Cardiac muscle cell (in vitro differentiated cells and primary cell): ENCODE data around the gene FSCN2. TPM values are rescaled to one million over a fixed set of nuclear protein-coding genes. Genes with fewer than 3 reads are reported as not detected.

Source experiments
- DNase-seq, 2 donors: peaks; one replicate each; pipeline versions ENCODE4 v3.0.0 to v3.0.0-alpha.2; 2010 to 2017; ENCODE audit warnings: low read depth in 1 of 2, low spot score in 1 of 2
- H3K27ac ChIP-seq: fragments of 200-600 bp; sonication (generic); 2 replicates; pipeline ENCODE4 v1.5.1; 2016
- H3K27me3 ChIP-seq: fragments of 200-600 bp; sonication (generic); 2 replicates; pipeline ENCODE4 v1.6.0; 2016; ENCODE audit warnings: control low read depth
- H3K36me3 ChIP-seq: fragments of 200-600 bp; sonication (generic); 2 replicates; pipeline ENCODE4 v1.5.1; 2016; ENCODE audit warnings: control low read depth
- H3K4me1 ChIP-seq: fragments of 200-600 bp; sonication (generic); 2 replicates; pipeline ENCODE4 v1.8.1; 2017; ENCODE audit warnings: low read depth, mild to moderate bottlenecking, mixed run types
- H3K4me3 ChIP-seq: fragments of 200-600 bp; sonication (generic); 2 replicates; pipeline ENCODE4 v1.5.1; 2016; ENCODE audit warnings: mild to moderate bottlenecking
- H3K9me3 ChIP-seq: fragments of 200-600 bp; sonication (generic); 2 replicates; pipeline ENCODE4 v1.5.1; 2017; ENCODE audit warnings: low read depth, mild to moderate bottlenecking, control low read depth
- CTCF ChIP-seq: IDR thresholded peaks from 2 replicates; pipeline ENCODE4 v1.5.1; 2012; ENCODE audit warnings: low read depth, mild to moderate bottlenecking, low read length
- polyA plus RNA-seq: library from polyadenylated mRNA; unstranded; fragments of >200 nt; fragmentation: Nextera tagmentation; extraction: Ambion mirVana; gene quantifications from 2 replicates; pipeline ENCODE4 v1.2.1, GENCODE V29; 2016
- total RNA-seq: library from RNA; depleted of rRNA; stranded (reverse); fragments of >200 nt; gene quantifications from 2 replicates; pipeline ENCODE4 v1.2.3, GENCODE V29; 2016

Gene FSCN2
- total RNA-seq (9.0 and 11.3 TPM in 2 replicates), polyA plus RNA-seq (1.5 and 2.4 TPM in 2 replicates)

- peak; percentile 30 for TF ChIP-seq CTCF
- Histone ChIP-seq H3K4me3 (no peak within 1 kb of the TSS), H3K27me3 (no peaks in the 10 kb centered on the region), H3K27ac (no peak within 1 kb of the TSS), H3K9me3 (no peaks in the 10 kb centered on the region), H3K4me1 (peaks cover 6% of the 10 kb centered on the region), H3K36me3 (no peaks in the 10 kb centered on the region)
- DNase-seq = peak in 1 of 2 donors; percentile 30
Observed at GRCh38 chr17:81527591-81528383, at the start of gene FSCN2. Gene FSCN2, plus strand, starts transcription at chr17:81528377. Its CDS starts 155 bp downstream, at chr17:81528532.

GRCh38 chr17:81479175-81480071 lies 48.8 kb upstream of the FSCN2 start:
- Histone ChIP-seq H3K27me3 (no peaks in the 10 kb centered on the region), H3K27ac (no peak overlapping the region), H3K36me3 (no peaks in the 10 kb centered on the region), H3K4me3 (no peak overlapping the region), H3K9me3 (no peaks in the 10 kb centered on the region), H3K4me1 (peaks cover 31% of the 10 kb centered on the region)
- no peak for DNase-seq
- no peak for TF ChIP-seq CTCF

GRCh38 chr17:81480140-81481072 lies 47.8 kb upstream of the FSCN2 start:
- peaks cover 31% of the 10 kb centered on the region for H3K4me1 ChIP-seq
- H3K9me3 ChIP-seq = no peaks in the 10 kb centered on the region
- no peak overlapping the region for H3K27ac ChIP-seq
- no peaks in the 10 kb centered on the region for H3K27me3 ChIP-seq
- TF ChIP-seq CTCF = peak; percentile 17
- no peaks in the 10 kb centered on the region for H3K36me3 ChIP-seq
- peak in 1 of 2 donors; percentile 80 for DNase-seq
- no peak overlapping the region for H3K4me3 ChIP-seq

- TF ChIP-seq CTCF = no peak
- Histone ChIP-seq H3K9me3 (no peaks in the 10 kb centered on the region), H3K36me3 (no peaks in the 10 kb centered on the region), H3K27me3 (no peaks in the 10 kb centered on the region), H3K4me1 (peaks cover 31% of the 10 kb centered on the region), H3K27ac (no peak overlapping the region), H3K4me3 (peak overlapping the region; percentile 17)
- peak; percentile 81 to 88 for DNase-seq
Observed at GRCh38 chr17:81481073-81481799, 46.9 kb upstream of the FSCN2 start.
